ELF-1 (cell line): ENCODE data around the gene DENND6A.
A peak's percentile ranks its signal among the peaks of the same experiment; 100 is the strongest.
"Not testable (repeated sequence)": the region's sequence is repeated elsewhere in the genome, so short reads cannot be mapped to it uniquely, and the experiment has no call there.

Experiments used
- DNase-seq: peaks from one replicate; pipeline ENCODE4 v3.0.0-alpha.2; 2016; ENCODE audit warnings: low read depth, low spot score

The DENND6A gene

GRCh38 chr3:57644740-57645139 lies 48.1 kb downstream of the DENND6A start:
- no peak for DNase-seq

DNA sequence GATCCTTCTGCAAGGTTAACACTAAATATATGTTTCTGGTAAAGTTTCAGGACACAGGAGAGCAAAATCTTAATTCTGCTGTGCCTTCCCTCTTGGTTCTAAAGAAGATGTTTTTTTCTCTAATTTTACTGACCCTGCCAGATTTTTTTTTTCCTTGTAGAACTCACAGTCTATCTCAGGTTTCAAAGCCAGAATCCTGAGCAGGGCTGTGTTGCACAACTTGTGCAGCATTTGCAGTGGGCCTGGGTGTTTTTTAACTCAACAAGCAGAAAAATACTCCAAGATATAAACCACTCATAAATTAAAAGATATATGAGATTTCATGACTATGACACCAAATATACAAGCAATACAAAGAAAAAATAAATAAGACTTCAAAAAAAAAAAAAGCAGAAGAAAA lies 55.5 kb downstream of the DENND6A start:
- no peak for DNase-seq

- not testable (repeated sequence) for DNase-seq
Measured at GRCh38 chr3:57634259-57634658, 58.6 kb downstream of the DENND6A start.

- no peak for DNase-seq
Measured at GRCh38 chr3:57627976-57628375, 64.9 kb downstream of the DENND6A start.

GRCh38 chr3:57624801-57625200 lies 68.1 kb downstream of the DENND6A start:
- no peak for DNase-seq

DNA sequence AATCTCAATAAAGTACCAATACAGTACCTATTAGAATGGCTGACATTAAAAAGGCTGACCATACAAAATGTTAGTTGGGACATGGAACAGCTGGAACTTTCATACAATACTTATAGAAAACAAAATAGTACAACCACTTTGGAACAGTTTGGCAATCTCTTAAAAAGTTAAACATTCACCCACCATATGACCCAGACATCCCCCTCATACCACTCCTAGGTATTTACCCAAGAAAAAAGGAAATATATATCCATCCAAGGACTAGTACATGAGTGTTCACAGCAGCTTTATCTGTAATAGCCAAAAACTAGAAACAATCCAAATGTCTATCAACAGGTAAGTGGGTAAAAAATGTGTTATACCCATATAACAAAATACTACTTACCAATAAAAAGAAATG lies 70.5 kb downstream of the DENND6A start:
- no peak for DNase-seq

DNA sequence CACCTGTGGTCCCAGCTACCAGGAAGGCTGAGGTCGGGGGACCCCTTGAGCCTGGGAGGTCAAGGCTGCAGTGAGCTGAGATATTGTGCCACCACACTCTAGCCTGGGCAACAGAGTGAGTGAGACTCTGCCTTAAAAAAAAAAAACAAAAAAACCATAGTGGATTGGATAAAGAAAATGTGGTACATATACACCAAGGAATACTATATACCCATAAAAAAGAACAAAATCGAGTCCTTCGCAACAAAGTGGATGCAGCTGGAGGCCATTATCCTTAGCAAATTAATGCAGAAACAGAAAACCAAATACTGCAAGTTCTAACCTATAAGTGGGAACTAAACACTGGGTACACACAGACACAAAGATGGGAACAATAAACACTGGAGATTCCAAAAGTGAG lies 75.1 kb downstream of the DENND6A start:
- no peak for DNase-seq

DNA sequence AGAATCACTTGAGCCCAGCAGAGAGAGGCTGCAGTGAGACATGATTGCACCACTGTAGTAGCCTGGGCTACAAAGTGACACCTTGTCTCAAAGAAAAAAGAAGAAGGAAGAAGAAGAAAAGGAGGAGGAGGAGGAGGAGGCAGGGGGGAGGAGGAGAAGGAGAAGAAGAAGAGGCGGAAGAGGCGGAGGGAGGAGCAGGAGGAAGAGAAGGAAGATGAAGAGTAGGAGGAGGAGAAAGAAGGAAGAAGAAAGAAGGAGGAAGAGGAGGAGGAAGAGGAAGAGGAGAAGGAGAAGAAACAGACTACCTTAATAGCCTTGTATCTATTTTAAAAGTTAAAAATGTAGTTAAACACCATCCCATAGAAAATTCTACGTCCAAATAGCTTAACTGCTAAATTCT lies 76.6 kb downstream of the DENND6A start:
- DNase-seq = no peak

GRCh38 chr3:57611870-57612269 lies 81.0 kb downstream of the DENND6A start:
- not testable (repeated sequence) for DNase-seq

DNA sequence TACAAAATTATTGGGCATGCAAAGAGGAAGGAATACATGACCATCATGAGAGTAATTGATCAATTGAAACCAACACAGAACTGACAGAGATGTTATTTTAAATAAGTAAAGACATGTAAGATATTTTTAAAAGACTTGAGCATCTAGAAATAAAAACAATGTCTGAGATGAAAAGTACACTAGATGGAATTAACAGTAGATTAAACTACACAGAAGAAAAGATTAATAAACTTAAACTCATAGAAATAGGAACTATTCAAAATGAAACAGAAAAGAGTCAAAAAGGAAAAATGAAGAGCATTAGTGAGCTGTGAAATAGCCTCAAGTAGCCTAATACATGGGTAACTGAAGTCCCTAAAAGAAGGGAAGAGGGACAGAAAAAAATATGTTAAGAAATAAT lies 87.2 kb downstream of the DENND6A start:
- DNase-seq = no peak

DNA sequence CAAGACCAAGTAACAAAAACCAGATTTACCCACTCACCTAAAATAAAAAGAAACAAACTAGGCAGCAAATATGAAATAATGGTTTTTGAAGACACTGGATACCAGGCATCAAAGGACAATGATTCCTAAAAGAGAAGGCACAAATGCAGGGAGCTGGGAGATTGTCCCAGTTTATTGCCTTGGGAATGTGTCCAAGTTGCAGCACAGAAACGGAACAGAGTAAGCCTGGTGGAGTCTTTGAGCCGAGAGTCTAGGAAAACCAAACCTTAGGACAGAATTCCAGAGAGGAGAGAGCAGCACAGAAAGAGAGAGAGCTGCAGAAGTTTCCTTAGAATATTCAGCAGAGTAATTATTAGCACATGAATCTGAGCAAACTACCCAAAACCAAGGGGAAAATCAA lies 87.9 kb downstream of the DENND6A start:
- no peak for DNase-seq

GRCh38 chr3:57600195-57600594 lies 92.7 kb downstream of the DENND6A start:
- DNase-seq = no peak

DNA sequence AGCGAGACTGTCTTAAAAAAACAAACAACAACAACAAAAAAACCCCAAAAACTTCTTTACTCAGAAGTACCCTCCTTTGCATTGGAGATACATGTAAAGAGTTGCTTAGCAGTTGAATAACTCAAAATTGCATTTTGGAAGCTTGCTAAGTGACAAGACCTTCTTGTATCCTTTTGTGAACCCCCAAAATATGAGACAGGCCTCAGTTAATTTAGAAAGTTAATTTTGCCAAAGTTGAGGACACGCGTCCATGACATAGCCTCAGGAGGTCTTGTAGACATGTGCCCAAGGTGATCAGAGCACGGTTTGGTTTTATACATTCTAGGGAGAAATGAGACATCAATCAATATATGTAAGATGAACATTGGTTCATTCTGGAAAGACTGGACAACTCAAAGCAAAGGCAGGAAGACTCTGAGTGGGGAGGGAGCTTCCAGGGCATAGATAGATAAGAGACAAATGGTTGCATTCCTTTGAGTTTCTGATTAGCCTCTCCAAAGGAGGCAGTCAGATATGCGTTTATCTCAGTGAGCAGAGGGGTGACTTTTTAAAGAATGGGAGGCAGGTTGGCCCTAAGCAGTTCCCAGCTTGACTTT lies 94.0 kb downstream of the DENND6A start:
- DNase-seq = peak; percentile 26

GRCh38 chr3:57597127-57597923 lies 95.6 kb downstream of the DENND6A start, which contains the start of gene ARF4:
Gene ARF4, minus strand, starts transcription at chr3:57597344. Its CDS starts 204 bp downstream, at chr3:57597140.
- DNase-seq = peak; percentile 100

DNA sequence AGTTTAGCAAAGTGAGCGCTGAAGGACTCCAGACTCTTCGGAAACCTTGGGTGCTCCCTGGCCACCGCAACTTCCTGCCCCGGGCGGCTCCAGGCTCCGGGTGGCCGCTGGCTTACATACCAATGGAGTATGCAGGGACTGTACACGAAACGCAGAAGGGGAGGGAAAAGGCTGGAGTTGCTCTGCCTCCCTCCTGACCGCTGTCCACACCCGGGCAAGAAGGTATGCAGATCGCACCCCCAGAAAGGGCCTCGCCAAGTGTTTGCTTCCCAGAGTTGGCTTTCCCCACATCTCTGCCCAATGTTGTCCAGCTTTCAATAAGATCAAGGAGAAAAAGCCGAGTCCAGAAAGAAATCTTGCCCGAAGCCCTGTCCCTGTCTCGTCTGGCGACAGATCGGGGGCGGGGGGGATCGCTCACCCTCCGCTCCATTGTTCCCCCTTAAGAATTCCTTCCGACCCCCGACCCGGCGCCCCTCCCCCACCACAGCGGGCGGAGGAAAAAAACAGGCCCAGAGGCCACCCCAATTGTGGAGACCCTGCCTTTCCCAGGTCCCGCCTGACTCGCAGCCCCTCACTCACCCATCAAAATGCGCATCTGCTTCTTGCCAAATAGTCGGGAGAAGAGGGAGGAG lies 96.3 kb downstream of the DENND6A start:
- DNase-seq = peak; percentile 85

- no peak for DNase-seq
Measured at GRCh38 chr3:57594576-57594975, 98.3 kb downstream of the DENND6A start.

GRCh38 chr3:57594144-57594543 lies 98.7 kb downstream of the DENND6A start:
- no peak for DNase-seq

GRCh38 chr3:57592306-57592705 lies 100.6 kb downstream of the DENND6A start:
- no peak for DNase-seq

DNA sequence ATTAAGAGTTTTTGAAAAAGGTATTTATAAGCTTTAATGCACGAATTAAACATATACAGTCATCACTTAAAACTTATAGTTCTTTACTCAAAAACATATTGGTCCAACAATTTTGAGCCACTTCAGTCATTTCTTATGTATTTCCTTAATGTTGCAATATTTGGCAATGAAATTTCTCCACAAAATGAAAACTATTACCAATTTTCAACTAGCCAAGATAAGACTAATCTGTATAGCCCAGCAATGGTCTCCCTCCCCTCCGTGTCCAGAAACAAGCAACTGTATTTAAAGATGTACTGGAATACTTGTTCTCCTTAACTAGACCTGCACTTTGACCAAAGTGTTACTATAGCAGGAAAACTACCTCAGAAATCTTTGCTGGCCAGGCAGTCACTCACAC lies 105.0 kb downstream of the DENND6A start:
- no peak for DNase-seq

GRCh38 chr3:57586778-57587177 lies 106.1 kb downstream of the DENND6A start:
- no peak for DNase-seq

DNA sequence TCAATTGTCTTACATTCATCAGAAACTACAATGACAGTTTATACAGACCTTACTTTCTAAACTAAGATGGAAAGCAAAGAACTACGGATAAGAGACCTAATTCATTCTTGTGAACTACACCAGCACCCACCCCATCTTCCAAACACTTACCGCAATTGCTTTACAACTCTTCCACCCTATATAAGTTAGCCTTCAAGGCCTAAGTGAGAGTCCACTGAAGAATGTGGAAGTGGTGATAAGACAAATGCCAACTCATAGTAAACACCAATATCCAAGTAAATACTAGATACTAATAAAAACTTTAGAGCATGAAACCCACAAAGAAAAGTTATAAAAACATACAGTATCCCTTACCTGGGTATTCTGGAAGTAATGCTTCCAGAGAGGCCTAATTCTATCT lies 109.3 kb downstream of the DENND6A start:
- no peak for DNase-seq

DNA sequence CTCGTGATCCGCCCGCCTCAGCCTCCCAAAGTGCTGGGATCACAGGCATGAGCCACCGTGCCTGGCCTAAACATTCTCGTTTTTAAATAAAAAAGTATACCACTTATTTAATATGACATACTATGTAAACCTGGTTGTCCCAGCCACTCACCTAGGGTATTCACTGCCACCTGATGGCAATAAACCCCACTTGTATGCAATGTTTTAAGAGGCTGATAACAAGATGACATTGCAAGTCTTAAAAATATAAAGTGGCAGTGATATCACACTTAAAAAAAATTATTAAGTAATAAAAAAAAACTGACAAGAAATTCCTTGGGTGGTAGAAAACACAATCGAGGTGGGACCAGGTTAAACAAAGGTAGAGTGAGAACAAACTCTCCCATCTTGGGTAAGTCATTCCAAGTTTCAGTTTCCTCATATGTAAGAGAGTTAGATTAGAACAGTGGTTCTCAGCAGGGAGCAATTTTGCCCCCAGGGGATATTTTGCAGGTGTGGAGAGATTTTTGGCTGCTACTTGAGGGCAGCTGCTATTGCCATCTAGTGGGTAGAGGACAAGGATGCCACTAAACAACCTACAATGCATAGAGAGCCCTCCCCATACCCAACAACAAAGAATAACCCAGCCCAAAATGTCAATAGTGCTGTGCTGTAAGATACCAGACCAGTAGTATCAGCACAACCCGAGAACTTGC lies 110.3 kb downstream of the DENND6A start:
- DNase-seq = peak; percentile 46
